Inflammatory macrophage (primary cell): ENCODE results near the gene SLC9A9.
"Not testable (repeated sequence)": the region's sequence is repeated elsewhere in the genome, so short reads cannot be mapped to it uniquely, and the experiment has no call there.

ENCODE experiments used
- DNase-seq, 2 donors: peaks; one replicate each; pipeline ENCODE4 v3.0.0-alpha.2; 2020 to 2022

SLC9A9 gene

GRCh38 chr3:143809121-143809621 is 39.1 kb downstream of the SLC9A9 start:
- no peak for DNase-seq

DNA sequence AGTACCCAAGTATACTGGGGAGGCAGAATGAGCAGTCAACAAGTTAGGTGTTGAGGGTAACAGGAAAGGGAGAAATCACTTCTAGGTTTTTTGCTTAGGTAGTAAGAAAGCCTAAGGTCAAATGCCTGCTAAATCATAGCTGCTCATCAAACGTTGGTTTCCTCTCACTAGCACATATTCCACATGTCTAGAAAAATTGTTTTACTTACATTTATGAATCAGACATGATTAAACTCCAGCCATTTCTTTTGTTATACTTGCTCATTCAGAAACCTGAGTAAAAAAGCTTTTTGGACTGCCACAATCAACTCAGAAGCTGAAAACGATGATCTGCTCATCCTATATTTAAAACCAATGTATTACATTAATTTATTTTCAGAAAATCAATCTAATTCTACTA is 40.2 kb downstream of the SLC9A9 start:
- DNase-seq, result no peak

DNA sequence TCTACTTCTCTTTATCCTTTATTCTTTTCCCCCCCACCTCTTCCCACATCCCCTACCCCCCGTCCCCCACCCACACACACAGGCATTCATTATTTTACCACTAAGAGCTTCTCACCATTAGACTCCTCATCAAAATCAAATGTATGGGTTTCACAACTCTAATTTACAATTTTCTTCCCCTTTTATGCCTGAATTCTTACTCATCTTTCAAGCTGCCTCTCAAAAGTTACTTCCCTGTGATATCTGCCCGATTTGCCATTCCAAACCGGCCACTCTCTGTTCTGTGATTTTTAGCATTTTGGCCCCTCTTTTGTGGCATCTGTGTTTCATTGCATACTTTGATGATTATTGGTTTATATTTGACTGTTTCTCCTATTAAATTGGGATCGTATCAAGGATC is 42.2 kb downstream of the SLC9A9 start:
- peak; percentile 45 to 74 for DNase-seq

DNA sequence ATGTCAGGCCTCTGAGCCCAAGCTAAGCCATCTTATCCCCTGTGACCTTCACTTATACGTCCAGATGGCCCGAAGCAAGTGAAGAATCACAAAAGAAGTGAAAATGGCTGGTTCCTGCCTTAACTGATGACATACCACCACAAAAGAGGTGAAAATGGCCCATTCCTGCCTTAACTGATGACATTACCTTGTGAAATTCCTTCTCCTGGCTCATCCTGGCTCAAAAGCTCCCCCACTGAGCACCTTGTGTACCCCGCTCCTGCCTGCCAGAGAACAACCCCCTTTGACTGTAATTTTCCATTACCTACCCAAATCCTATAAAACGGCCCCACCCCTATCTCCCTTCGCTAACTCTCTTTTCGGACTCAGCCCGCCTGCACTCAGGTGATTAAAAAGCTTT is 42.8 kb downstream of the SLC9A9 start:
- DNase-seq, result not testable (repeated sequence)

DNA sequence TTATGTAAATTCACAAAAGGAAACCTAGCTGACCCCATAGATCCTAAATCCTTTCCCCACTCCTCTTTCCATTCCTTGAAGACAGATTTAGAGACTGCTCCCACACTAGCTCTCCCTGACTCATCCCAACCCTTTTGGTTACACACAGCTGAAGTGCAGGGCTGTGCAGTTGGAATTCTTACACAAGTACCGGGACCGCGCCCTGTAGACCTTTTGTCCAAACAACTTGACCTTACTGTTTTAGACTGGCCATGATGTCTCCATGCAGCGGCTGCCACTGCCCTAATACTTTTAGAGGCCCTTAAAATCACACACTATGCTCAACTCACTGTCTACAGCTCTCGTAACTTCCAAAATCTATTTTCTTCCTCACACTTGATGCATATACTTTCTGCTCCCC is 47.2 kb downstream of the SLC9A9 start:
- DNase-seq, result not testable (repeated sequence)

- DNase-seq, result not testable (repeated sequence)
Observed at GRCh38 chr3:143798151-143798550, 50.1 kb downstream of the SLC9A9 start.

DNA sequence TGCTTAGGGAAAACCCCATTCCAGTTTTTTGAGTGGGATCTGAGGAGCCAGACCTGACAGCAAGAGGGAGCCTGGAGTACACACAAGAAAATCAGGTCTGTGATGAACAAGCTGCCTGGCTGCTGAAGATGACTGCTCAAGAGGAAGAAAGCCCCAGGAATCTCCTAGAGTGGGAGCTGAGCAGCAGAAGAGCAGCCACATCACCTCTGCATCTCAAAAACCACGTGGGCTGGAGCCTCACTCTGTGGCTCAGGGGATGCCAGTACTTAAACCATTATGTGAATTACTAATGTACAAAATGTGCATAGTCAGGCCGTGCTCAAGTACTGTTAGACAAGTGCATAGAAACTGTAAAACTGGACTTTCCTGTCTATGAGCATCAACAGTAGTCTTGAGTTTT is 52.4 kb downstream of the SLC9A9 start:
- no peak for DNase-seq

DNA sequence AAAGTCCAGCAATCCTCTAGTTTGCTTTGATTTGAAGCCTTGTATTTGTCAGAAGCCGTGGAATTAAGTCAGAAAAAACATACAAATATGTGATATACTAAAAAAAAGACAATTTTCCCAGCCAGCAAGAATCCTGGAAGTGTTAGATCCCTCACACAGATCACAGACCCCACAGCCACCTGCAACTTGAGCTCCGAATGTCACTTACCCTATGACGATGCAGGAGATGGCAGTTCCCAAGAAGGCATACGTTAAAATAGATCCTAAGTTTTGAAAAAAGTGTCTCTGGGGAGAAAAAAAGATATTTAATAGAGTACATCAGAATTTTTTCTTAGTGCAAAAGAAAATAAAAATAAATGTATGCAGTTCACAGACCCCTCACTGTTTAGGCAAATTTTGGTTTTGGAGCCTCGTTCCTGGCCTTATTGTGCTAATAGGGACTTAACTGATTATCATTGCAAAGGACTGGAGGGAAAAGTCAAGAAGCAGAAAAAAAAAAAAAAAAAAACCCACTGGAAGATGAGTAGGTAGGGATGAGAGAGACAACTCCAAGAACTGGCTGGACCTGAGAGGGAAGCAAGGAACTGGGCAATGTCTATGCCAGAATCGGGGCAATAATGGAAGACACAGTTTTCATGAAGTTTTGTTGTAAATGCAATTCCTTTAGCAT is 53.3 kb downstream of the SLC9A9 start:
- no peak for DNase-seq

GRCh38 chr3:143793971-143794370 is 54.3 kb downstream of the SLC9A9 start:
- no peak for DNase-seq

- no peak for DNase-seq
Observed at GRCh38 chr3:143791386-143791785, 56.9 kb downstream of the SLC9A9 start.

- DNase-seq, result peak in 1 of 2 donors; percentile 53
Observed at GRCh38 chr3:143786219-143787191, 61.8 kb downstream of the SLC9A9 start.

DNA sequence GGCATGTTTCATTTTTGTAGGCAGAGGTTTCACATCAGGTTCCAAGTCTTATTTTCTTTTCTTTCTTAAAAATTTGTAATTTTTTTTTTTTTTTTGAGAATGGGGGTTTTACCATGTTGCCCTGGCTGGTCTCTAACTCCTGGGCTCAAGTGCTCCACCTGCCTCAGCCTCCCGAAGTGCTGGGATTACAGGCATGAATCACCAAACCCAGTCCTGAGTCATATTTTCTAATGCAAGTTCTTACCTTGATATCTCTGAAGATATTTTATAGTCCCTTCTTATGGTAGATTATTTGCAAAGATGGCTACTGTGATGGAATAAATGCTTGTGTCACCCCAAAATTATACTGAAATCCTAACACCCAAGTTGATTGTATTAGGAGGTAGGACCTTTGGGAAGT is 63.8 kb downstream of the SLC9A9 start:
- no peak for DNase-seq

- no peak for DNase-seq
Observed at GRCh38 chr3:143783851-143784370, 64.4 kb downstream of the SLC9A9 start.

GRCh38 chr3:143775459-143775858 is 72.8 kb downstream of the SLC9A9 start:
- DNase-seq, result peak; percentile 58 to 67

DNA sequence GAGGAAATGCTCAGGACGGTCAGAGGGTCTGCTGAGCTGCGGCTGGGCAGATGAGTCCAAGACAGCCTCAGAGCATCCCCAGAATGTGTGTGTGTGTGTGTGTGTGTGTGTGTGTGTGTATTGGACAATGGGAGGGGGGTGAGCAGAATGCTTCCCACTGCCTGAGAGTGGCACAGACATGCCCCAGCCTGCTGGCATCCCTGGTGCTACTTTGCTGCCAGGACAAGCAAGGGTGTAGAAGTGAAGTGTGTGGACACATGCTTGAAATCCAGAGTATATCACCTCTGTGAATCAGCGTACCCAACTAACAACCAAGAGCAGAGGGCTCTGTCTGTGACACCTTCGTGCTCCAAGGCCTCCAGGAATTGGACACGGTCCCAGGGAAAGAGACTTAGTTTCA is 76.3 kb downstream of the SLC9A9 start:
- no peak for DNase-seq

- DNase-seq, result no peak
Observed at GRCh38 chr3:143771258-143771657, 77.0 kb downstream of the SLC9A9 start.

DNA sequence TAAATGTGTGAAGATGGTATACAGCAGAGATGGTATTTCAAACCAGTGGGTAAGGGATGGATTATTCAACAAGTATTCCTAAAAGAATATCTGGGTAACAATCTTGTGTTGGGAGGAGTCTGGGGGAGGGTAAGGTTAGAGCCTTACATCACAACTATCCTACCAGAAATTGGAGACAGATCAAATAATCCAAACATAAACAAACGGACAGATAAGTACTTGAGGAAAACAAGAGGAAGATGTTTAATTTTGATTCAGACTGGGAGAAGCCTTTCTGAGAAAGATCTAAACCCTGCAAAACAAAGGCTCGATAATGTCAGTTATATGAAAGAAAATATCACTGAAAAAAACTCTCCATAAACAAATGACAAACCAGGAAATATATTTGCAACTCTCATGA is 77.9 kb downstream of the SLC9A9 start:
- no peak for DNase-seq

DNA sequence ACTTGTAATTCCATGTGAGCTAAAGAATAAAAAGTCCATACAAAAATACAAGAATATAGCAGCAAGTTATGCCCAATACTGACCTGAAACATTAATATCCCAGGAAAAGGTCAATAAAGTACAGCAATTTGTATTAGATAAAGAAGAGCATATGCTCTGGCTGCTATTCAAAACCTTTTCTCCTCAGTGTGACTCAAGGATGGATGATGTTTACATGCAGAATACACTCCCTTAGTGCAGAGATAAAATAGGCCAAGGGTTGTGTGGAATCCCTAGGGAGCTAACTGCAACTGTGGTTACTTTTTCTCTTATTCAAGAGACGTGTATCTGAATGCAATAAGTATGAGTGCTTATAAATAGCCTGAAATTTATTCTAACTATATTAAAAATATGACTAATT is 78.7 kb downstream of the SLC9A9 start:
- no peak for DNase-seq

DNA sequence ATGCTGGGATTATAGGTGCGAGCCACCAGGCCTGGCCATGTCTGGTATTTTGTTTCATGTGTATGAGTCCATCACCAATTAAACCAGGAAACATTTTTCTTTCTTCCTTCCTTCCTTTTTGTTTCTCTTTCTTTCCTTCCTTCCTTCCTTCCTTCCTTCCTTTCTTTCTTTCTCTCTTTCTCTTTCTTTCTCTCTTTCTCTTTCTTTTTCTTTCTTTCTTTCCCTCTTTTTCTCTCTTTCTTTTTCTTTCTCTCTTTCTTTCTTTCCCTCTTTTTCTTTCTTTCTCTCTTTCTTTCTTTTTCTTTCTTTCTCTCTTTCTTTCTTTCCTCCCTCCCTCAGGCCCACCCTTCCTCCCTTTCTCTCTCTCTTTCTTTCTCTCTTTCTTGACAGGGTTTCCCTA is 83.4 kb downstream of the SLC9A9 start:
- no peak for DNase-seq

- peak in 1 of 2 donors; percentile 13 for DNase-seq
Observed at GRCh38 chr3:143763564-143764162, 84.6 kb downstream of the SLC9A9 start.

DNA sequence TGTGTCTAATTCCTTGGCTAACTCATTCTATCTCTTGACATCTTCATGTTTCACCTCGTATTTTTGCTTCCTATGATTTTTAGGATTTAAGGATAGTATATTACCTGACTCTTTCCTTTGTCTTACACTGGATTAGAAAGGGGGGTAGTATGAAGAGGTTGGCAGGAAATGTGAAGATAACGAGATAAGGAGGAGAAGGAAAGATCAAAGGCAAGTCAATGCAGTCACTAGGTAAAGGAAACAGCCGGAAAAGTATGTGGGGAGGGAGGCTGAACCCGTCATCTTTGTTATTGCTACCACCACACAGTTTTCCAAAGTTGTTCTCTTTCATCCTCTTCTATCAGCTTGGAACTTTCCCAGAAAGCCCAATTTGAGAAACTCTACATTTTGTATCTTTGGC is 90.6 kb downstream of the SLC9A9 start:
- no peak for DNase-seq

DNA sequence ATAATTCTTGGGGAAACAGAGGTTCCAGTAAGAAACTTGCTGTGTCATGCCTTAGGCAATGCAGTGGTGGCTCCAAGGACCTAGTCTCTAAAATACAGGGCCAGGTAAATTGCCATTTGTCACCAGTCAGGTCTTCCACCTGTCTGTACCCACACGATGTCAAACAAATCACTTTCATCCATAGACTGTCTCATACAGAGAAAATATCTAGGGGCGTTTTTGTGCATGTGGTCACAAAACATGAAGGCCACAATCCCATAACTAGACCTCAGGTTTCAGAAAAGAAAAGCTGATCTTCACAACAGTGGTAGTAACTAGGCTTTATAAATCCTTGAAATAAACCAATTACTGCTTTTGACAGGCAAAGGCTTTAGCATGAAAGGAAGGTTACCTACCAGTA is 92.3 kb downstream of the SLC9A9 start:
- DNase-seq, result no peak

- no peak for DNase-seq
Observed at GRCh38 chr3:143754090-143754489, 94.2 kb downstream of the SLC9A9 start.
